Astrocyte of the spinal cord (primary cell): ENCODE results near the gene SUCLG2.

ENCODE experiments used
- DNase-seq: peaks from one replicate; pipeline ENCODE4 v3.0.0; 2011; ENCODE audit warnings: low read depth, low spot score
- H3K4me3 ChIP-seq: 2 replicates; pipeline ENCODE4 v1.5.1; 2011; ENCODE audit warnings: low read depth, mild to moderate bottlenecking, low read length, moderate library complexity
- in situ Hi-C: cut with HindIII; loops from 2 replicates; pipeline ENCODE4 v1.10.0; 2017; ENCODE audit warnings: low sequenced_read_pairs
- TF ChIP-seq, protein P1 (sequence below): IDR thresholded peaks from 2 replicates; pipeline ENCODE4 v1.5.1; 2012; ENCODE audit warnings: low read depth, mild to moderate bottlenecking, low read length, inconsistent platforms

Gene SUCLG2

DNA sequence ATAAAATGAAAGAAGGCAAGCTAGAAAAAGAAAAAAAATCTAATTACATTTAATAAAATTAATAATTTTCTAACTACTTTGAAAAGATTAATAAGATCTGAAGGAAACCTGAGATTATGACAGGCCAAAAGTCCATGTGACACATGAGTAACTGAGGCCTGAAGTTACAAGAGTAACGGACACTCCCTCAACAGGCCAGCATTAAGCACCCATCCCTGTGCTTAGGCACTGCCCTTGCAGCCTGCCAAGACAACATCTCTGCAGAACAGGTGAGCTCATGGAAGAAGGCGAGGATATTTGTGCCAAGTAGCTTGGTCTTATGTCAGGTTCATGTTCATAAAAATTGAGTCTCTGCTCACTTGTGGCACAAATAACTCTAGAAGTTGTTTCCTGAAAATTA, 31.8 kb downstream of the SUCLG2 start:
- H3K4me3 ChIP-seq = no peak overlapping the region
- TF ChIP-seq, protein P1, sequence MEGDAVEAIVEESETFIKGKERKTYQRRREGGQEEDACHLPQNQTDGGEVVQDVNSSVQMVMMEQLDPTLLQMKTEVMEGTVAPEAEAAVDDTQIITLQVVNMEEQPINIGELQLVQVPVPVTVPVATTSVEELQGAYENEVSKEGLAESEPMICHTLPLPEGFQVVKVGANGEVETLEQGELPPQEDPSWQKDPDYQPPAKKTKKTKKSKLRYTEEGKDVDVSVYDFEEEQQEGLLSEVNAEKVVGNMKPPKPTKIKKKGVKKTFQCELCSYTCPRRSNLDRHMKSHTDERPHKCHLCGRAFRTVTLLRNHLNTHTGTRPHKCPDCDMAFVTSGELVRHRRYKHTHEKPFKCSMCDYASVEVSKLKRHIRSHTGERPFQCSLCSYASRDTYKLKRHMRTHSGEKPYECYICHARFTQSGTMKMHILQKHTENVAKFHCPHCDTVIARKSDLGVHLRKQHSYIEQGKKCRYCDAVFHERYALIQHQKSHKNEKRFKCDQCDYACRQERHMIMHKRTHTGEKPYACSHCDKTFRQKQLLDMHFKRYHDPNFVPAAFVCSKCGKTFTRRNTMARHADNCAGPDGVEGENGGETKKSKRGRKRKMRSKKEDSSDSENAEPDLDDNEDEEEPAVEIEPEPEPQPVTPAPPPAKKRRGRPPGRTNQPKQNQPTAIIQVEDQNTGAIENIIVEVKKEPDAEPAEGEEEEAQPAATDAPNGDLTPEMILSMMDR = no peak
- in situ Hi-C loops = no loop called here
- no peak for DNase-seq

DNA sequence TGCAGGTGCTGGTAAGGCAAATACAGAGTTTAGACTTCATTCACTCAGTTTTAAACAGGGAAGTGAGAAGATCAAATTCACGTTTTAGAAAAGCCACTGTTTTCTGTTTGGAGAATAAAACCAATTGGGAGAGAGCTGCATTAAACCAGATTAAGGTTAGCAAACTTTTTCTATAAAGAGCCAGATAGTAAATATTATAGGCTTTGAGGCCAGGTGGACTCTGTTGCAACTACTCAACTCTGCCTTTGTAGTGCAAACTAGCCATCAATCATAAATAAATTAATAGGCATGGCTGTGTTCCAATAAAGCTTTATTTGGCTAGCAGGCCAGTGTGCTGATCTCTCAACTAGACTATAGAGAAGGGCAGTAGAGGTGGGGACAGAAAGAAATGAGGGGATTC, 33.5 kb downstream of the SUCLG2 start:
- TF ChIP-seq, protein P1 = no peak
- DNase-seq = no peak
- no peak overlapping the region for H3K4me3 ChIP-seq
- in situ Hi-C loops = no loop called here

DNA sequence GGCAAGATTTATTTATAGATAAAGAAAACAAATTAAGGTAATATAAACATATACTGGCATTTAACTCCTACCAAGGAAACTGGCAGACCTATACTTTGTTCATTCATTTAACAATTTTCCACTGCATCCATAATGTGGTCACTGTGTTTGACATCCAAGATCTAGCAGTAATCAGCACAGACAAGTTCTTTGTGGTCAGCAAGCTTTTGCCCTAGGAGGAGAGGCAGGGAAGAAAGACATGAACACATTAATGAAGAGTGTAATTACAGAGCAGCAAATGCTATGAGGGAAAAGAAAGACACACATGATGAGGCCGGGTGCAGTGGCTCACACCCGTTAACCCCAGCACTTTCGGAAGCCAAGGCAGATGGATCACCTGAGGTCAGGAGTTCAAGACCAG, 34.4 kb downstream of the SUCLG2 start:
- in situ Hi-C loops = no loop called here
- TF ChIP-seq, protein P1 = no peak
- no peak for DNase-seq
- no peak overlapping the region for H3K4me3 ChIP-seq

DNA sequence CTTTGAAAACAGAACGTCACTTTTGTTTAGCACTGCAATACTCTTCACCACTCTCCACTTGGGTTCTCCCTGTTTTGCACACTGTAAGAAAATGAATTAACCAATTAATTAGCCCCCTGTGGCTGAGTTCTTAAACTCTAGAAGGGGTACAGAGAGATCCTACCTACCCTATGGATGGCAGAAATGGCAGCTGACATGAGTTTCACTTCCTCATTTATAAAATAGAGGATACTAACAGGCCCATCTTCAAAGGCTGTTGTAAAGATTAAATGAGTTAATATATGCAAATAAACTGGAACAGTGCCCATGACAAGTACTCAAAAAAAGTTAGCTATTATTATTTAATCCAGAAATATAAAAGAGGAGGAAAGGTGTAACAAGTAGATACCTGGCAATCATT, 36.9 kb downstream of the SUCLG2 start:
- TF ChIP-seq, protein P1 = no peak
- DNase-seq = no peak
- no peak overlapping the region for H3K4me3 ChIP-seq
- in situ Hi-C loops = no loop called here

DNA sequence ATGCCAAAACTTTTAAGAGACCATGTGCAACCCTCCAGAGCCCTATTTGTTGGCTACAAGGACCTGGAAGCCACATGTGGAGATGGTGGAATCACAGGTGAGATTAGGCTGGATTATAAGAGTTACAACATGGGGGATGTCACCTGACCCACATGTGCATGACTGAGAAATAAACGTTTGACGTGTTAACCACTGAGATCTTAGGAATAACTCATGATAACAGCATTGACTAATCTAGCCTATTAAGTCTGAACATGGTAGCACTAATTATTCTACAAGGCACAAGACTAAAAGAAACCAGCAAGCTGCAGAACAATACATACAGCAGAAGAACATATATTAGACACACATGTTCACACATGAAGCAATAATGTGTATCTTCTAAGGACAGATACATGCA, 38.4 kb downstream of the SUCLG2 start:
- in situ Hi-C loops = no loop called here
- no peak for DNase-seq
- TF ChIP-seq, protein P1 = no peak
- no peak overlapping the region for H3K4me3 ChIP-seq

DNA sequence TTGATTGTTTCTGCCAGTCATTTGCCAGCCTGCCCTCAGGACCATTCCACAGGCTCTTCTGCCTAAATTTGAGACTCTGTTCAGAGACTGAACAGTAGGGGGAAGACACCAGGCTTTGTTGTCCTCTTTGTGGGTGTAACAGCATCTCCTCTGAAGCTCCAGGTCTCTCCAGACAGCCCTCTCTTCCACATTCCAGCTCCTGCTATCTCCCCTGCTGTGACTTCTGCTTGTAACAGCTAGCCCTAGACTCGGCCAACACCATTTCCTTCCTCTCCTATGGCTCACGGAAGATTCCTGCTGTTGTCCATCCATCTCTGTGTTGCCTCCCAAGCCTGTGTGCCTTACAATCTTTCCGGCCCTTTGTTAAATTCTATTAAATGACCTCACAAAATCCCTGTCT, 40.2 kb downstream of the SUCLG2 start:
- TF ChIP-seq, protein P1 = peak; percentile 4
- H3K4me3 ChIP-seq = no peak overlapping the region
- in situ Hi-C loops = no loop called here
- peak; percentile 42 for DNase-seq

DNA sequence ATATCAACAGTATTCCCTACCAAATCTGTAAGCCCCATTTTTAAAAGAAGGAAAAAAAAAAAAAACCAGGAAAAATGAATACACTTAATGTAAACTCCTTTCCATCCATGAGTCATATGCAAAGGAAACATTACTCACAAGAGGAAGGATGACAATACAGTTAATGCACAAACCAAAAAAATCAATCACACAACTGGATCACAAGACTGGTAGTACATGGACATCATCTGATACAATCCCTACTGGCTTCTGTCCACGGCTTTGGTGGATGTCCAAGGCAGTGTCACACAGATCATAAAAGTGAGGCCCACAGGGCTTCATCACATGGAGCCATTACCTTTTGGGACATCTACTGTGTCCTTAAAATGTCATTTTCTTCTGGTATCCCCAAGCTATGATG, 44.0 kb downstream of the SUCLG2 start:
- in situ Hi-C loops = no loop called here
- peak; percentile 46 for DNase-seq
- TF ChIP-seq, protein P1 = no peak
- no peak overlapping the region for H3K4me3 ChIP-seq
